GM18505 (cell line): ENCODE data around the gene KLF9.

ENCODE experiments used
- ATAC-seq: cut with Tn5 transposase; IDR thresholded peaks from one replicate; pipeline ENCODE4 v1.9.1; 2021; ENCODE audit not compliant: unreplicated experiment
- POLR2A ChIP-seq: IDR thresholded peaks from 4 replicates; pipeline ENCODE4 v1.6.1; 2011; ENCODE audit warnings: borderline replicate concordance; ENCODE audit not compliant: insufficient read depth, insufficient read length; ENCODE audit errors: extremely low read depth

Gene KLF9

DNA sequence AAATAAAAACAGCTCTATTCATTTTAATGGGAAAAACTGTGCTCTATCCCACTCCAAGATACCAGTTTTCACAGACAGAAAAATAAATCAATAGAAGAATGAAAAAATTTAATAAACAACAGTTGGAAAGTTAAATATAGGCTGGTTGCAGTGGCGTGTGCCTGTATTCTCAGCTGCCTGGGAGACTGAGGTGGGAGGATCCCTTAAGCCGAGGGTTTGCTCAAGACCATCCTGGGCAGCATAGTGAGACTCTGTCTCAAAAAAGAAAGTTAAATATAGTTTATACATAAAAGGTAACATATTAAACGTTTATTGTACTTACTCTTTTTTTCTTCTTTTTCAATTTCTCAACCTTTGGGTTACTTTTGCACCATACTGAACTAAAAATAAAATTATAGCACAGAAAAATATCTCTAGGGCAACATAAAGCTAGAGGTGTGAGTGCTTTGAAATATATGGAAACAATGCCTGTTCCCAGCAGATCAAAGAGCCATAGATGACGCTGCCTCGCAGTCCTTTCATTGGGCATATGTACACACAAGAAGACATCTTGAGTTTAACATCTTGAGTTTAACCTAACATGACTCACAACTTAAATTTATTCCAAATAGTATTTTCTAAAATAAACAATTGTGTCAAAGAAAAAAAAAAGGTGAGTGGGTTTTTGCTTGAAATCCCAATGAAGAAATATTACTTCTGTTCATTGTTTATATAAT, 25.7 kb upstream of the KLF9 start:
- no peak for ATAC-seq
- no peak for TF ChIP-seq POLR2A

DNA sequence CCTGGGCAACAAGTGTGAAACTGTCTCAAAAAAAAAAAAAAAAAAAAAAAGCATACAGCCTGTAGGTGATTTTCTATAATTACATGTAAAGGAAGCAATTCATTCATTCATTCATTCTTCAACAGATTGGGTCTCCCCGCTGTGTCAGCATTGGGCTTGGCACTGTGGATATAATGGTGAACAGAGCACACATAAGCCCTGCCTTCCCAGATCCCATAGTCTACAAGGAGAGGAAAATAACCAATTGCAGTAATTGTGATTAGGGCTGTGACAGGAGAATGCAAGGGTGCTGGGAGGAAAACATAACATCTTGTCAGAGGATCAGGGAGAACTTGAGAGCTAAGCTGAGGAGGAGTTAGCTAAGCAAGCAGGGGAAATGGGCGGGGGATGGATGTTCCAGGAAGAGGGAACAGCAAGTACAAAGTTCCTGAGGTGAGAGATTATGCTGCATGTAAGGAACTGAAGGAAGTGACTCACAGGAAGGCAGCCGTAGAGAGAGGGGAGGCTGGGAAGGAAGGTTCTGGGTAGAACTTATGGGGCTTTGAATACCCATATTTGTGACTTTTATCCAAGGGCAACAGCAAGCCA, 24.0 kb upstream of the KLF9 start:
- no peak for TF ChIP-seq POLR2A
- no peak for ATAC-seq

DNA sequence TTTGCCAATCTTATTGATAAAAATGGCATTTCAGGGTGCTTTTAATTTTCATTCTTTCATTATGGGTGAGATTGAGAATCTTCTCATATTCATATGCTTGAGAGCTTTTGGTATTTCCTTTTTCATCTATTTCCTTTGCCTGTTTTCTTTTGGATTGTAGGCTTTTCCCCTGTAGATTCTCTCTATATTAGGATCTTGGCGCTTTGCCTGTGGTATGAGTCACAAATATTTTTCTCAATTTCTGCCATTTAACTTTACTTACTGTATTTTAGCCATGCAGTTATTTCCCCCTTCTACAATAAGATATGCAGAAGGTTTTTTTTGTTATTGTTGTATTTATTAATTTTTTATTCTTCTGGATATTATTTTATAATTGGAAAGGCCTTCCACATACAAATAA, 21.5 kb upstream of the KLF9 start:
- no peak for ATAC-seq
- no peak for TF ChIP-seq POLR2A

DNA sequence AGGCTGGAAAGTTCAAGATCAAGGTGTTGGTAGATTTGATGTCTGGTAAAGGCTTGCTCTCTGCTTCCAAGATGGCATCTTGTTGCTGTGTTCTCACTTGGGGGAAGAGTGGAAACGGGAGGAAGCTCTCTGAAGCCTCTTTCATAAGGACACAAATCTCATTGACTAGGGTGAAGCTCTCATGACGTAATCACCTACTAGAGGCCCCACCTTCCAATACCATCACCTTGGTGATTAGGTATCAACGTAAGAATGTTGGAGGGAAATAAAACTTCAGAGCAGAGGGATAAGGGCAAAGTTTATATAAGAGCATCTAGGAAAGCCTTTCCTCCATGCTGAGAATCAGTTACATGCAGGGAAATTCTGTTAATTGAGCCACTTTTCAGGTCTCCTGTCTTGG, 15.4 kb upstream of the KLF9 start:
- no peak for ATAC-seq
- no peak for TF ChIP-seq POLR2A

DNA sequence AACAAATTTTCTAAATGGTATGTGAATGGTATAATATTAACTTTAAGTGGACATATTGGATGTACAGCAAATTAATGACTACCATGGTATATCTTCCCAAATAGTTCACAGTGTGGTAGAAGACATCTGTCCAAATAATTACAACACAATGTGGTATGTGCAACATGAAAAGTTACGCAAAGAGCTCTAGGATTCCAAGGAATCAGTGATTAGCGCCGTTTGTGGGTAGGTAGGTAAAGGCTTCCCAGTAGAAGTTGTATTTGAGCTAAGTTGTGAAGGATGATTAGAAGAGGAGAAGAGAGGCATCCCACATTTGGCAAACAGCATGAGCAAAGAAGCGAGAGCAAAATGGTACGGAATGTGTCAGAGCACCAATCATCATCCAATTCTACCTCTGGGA, 14.3 kb upstream of the KLF9 start:
- TF ChIP-seq POLR2A, result no peak
- no peak for ATAC-seq

DNA sequence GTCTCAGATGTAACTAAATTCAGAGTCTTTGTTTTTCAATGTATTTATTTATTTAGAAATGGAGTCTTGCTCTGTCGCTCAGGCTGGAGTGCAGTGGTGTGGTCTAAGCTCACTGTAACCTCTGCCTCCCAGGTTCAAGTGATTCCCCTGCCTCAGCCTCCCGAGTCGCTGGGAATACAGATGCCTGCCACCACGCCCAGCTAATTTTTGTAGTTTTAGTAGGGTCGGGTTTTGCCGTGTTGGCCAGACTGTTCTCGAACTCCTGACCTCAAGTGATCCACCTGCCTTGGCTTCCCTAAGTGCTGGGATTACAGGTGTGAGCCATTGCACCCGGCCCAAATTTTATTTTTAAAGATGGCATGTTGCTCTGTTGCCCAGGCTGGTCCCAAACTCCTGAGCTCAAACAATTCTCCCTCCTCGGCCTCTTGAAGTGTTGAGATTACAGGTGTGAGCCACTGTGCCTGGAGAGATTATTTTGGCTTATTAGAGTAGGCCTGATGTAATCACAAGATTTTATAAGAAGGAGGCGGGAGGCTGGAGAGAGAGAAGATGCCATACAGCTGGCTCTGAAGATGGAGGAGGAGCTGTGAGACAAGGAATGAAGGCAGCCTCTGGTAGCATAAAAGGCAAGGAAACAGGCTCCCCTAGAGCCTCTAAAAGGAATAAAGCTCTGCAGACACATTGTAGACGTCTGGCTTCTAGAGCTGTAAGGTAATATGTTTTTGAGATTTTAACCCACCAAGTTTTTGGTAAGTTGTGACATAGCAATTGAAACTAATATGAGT, 12.9 kb upstream of the KLF9 start:
- no peak for ATAC-seq

DNA sequence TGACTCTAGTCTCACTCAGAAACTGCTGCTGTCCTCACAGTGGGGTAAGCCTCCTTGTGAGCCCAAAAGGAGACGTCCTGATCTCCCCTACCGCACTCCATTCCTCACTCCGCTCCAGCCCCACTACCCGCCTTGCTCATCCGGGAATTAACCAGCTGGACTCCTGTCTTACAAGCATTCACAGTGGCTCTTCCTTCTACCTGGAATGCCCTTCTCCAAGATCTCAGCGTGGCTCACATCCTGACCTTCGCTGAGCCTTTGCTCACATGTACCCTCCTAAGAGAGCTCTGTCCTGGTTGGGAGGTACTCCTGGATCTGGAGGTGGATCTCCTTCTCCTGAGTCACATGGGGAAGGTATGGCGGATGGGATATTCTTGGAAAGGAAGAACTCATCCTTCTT, 10.7 kb upstream of the KLF9 start:
- no peak for TF ChIP-seq POLR2A
- no peak for ATAC-seq

More for the DNA sequence above, 12.9 kb upstream of the KLF9 start:
- no peak for TF ChIP-seq POLR2A

DNA sequence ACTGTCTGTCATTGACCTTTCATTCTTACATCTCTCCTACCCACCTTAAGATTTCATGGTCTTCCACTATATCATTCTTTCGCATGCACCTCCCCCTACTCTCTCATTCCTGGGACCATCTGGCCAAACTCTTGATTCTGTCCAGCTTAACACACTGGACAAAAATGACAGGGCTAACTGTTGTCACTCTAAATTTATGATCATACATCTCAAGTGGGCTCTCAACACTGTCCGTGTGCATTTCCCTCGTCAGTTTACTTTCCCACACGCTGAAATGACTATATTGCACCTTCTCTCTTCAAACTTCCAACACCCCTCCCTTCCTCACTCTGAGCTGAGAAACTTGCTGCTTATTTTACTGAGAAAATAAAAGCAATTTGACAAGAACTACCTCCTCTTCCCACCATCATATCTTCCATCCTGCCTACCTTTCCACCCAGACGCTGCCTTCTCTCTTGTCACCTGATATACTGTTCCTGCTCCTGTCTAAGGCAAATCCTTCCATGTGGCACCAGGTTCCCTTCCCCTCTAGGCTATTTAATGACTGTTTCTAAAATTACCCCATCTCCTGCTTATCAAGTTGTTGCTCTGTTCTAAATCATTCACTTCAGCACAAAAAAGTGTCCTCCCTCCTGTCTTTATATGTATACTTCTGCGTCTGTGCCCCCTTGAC, 8.1 kb upstream of the KLF9 start:
- TF ChIP-seq POLR2A, result no peak
- ATAC-seq, result no peak

DNA sequence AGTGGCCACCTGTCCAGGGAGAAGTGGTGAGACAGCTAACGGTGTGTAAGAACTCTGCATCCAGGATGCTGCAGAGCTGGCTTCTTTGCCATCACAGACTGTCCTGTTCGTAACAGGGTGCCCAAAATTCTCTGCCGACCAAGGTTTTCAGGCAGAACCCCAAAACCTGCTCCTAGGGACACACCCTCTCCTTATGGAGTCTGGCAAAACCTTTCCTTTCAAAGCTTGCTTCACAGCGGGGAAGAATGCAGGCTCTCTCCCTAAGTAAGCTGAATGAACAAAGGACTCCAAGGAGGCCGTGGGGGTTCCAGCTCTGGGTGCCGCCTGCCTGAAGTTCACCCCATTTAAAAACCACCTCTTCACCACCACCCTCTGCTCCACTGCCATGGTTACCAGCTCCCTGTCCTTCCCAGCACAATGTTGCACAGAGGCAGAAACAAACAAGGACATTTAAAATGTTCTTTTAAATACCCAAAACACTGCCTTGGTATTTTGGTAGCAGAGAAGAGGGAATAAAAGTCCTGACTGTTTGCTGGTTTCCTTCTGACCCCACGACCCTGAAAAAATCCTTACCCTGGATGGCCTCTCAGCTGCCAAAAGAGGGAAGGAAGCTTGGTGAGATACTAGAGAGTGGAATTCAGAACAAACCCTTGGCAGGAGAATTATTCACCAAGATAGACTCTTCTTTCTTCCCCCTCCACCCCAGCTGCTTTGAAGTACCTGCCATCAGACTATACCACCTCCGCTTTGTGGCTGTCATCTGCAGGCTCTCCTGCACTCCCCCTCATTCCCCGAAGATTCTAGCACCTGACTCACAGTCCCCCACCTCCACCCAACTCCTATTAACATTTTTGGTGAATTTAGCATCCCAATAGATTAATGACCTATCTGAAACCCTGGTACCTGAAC, 7.1 kb upstream of the KLF9 start:
- TF ChIP-seq POLR2A, result no peak
- ATAC-seq, result no peak

DNA sequence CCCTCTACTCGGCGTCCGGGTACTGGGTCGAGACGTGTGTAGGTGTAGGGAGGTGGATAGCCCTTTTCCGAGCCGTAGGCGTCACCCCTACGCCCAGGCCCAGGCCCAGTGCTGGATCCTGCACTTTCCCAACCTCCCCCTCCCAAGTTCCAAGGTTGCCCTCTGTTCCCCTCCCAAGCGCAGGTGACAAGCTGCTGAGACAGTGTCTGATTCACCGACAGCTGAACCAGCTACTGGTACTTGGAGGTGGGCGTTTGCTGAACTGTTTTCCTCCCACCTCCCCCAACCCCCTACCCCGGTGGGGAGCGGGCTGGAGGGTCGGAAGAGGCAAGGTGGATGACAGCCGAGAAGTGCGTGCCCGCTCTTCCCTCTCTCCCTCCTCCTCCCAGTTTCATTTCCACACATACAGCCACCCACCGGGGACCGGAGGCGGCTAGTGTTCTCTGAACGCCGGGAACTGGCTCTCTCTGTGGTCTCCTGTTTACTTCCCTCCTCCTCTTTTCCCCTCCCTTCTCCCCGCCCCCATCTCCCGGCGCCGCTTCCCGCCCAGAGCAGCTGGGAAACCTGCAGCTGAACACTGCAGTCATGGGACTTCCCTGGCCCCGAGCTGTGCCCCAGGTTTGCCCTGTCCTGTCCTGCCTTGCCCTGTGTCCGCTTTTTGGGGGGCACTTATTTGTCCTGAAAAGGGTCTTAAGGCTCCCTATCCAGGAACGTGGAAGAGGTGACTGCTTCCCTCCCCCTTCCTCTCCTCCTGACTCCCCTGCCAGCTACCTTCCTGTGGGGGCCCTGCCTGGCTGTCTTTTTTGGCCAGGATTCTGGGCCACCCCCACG, 6.2 kb upstream of the KLF9 start:
- no peak for TF ChIP-seq POLR2A

DNA sequence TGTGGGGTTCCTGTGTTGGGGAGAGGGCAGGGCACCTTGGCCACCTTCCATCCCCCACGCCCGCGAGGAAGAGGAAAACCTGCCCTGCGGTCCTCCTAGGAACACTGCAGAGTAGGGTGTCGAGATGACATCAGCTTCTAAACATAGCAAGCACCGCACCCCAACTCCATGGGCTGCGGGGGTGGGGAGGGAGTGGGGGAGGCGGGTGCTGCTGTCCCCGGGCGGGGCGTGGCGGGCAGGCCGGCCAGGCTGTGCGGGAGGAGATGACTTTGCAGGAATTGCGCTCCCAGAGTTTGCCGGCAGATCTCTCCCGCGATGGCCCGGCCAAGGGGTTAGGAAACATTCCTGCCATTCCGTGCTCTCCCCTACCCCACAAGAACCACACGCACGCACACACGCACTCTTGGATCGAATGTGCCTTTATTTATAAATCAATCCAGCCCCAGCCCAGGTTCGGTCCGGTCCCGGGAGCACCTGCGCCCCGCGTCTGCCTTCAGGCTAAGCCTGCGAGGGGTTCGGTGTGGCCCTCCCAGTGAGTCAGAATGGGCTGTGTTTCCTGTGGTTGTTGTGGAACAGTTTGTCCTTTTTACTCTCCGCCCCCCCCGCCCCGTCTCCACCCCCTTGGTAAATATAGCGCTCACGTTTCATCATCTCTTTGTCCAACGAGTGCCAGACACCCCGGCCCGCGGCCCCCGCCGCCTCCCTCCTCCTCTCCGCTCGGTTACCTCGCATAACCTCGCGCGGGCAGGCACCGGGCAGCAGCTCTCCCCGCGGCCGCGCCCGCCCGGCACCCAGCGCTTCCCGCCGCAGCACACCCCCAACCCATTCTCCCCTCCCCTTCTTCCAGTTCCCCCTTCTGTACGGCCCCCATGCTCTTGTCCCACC, 5.3 kb upstream of the KLF9 start:
- ATAC-seq, result peak; percentile 41
- TF ChIP-seq POLR2A, result peak; percentile 84

More for the DNA sequence above, 6.2 kb upstream of the KLF9 start:
- ATAC-seq, result peak; percentile 25
